Brain pericyte (primary cell): ENCODE measurements around the gene IL16.

ENCODE experiments used
- DNase-seq: peaks from one replicate; pipeline ENCODE4 v3.0.0-alpha.2; 2012; ENCODE audit warnings: low read depth, low spot score

The IL16 gene

GRCh38 chr15:81174125-81174791 is 22.4 kb upstream of the IL16 start:
- no peak for DNase-seq

DNA sequence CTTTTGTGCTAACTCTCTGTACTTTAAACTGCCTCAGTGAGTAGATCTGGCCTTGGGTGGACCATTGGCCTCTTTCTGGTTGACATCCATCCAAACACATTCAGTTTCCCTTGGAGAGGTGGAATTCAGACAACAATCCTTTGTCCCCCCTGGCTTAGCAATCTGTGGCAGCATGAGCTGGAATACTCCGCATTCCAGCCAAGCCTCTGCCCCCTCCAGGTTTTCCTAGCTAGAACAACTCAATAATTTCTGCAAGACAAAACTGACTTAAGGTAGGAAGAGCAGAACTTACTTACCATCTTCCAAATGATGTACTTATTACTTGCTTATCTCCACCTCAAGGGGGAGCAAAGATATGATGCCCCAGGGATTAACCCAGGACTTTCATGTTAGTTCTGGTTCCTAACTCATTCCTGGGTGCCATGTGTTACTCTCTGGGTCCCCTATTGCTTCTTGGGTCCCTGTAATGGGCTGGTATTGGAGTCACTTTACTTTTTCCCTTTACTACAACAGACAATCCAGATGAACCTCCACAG is 21.8 kb upstream of the IL16 start:
- DNase-seq, result no peak

GRCh38 chr15:81175496-81175895 is 21.2 kb upstream of the IL16 start:
- DNase-seq, result no peak

DNA sequence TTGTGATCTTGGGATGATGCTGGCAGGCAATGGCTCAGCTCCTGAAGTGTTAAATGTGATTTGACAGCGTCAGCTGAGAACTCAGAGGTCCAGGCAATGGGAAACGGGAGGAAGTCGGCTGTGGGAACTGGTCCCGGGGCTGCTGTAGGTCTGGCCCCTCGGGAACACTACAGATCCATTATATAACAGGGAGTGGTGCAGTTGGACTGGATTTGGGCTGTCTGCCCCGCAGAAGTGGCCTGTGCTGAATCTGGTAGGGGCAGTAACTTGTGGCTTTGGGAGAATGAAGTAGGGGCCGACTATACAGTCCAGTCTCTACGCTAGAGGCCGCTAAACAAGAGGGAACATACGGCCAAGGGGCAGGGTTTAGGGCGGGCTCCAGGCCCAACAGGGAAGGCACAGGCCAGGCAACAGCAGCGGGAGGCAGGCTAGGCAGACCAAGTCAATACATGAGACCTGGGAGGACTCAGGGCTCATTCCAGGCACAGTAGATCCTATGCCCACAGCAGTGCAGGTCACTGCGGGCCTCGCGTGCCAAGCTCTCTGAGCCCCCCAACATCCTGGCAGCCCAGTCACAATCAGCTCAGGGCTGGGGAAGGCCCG is 20.3 kb upstream of the IL16 start:
- no peak for DNase-seq

- no peak for DNase-seq
These were observed 18.3 kb upstream of the IL16 start for GRCh38 chr15:81178365-81178764.

DNA sequence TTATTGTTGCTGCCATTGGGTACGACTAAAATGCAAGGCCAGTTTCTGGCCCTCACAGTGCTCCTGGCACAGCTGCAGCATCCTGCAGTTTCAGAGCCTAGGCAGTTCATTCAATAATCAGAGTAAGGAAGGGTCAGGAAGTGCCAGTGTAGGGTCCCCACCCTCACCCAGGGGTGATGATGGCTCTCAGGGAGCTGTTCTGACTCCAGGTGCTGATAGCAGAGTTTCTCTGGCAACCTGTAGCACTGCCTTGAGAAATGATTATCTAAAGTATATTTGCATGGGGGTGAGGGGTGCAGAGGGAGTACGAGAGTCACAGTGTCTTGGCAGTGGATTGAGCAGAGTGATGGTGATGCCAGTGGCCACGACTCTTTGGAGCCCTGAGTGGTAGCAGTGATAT is 15.5 kb upstream of the IL16 start:
- DNase-seq, result no peak

DNA sequence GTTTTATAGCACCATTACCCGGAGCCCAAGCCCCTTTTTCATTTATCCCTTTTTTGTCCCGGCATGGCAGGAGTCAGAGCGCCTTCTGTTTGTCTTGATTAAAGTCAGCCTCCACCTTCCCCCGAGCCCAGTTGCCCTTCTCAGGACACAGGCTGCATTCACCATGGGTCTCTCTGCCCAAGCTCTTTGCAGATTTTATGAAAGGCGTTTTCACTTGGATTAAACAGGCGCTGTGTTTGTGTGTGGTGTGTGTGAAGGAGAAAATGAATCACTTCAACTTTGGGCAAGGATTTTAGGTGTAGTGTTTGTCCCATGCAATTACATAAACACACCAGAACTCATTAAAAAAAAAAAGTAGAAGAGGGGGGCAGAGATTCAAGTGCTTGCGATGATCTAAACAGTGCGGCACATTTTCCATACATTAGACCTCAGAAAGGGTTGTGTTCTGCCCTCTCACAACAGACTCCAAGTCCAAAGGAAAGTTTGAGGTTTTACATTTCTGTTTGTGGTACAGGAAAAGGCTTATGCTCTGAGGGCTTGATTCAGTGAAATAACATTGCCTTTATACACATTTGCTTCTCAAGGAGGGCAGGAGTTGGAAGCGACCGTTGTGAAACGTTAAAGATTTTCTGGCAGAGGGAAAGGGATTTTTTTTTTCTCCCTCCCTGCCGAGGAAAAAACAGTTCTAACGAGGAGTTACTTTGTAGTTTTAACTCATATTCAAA is 14.5 kb upstream of the IL16 start:
- no peak for DNase-seq

GRCh38 chr15:81182756-81183438 is 13.8 kb upstream of the IL16 start:
- DNase-seq, result no peak

GRCh38 chr15:81183439-81183775 is 13.3 kb upstream of the IL16 start:
- no peak for DNase-seq

GRCh38 chr15:81184188-81184587 is 12.5 kb upstream of the IL16 start:
- no peak for DNase-seq

DNA sequence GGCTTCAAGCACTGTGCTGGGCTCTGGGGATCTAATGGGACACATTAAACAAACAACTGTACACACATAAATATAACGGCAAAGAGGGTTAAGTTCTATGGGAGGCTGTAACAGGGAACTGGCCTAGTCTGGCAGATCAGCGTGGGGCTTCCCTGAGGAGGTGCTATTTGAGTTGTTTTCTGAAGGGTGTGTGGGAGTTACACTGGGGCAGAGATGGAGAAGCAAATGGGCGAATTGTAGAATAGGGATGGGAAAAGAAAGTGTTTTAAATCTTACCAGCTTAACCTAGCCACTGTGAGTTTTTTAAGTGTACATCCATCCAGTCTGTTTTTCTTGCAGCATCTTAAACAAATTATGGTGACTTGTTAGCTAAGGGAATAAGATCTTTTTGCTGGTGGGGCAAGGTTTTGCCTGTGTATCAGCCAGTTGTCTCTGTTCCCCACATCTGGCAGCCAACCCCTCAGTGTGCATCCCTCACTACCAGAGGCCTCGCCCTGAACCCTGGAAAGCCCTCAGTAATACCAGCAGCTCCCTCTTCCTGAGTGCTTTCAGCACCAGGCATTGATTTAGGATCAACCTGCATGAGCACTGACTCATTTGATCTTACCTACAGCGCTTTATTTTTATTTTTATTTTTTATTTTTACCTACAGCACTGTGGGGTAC is 10.9 kb upstream of the IL16 start:
- DNase-seq, result no peak

DNA sequence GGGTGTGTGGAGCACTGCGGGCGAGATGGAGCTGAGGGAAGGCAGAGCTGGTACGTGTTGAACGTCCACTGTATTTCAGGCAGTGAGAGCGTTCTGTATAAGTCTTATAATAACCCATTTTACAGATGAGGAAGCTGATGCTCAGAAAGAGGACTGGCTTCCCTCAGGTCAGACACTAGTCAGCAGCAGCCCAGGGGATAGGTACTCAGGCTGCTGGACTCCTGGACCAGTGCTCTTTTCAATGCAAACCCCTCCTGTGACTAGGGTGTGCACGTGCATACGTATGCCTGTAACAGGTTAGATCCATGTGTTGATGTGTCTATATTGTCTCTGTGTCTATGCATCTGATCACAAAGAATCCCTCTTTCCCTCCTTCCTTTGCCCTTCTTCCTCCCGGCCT is 8.3 kb upstream of the IL16 start:
- no peak for DNase-seq

DNA sequence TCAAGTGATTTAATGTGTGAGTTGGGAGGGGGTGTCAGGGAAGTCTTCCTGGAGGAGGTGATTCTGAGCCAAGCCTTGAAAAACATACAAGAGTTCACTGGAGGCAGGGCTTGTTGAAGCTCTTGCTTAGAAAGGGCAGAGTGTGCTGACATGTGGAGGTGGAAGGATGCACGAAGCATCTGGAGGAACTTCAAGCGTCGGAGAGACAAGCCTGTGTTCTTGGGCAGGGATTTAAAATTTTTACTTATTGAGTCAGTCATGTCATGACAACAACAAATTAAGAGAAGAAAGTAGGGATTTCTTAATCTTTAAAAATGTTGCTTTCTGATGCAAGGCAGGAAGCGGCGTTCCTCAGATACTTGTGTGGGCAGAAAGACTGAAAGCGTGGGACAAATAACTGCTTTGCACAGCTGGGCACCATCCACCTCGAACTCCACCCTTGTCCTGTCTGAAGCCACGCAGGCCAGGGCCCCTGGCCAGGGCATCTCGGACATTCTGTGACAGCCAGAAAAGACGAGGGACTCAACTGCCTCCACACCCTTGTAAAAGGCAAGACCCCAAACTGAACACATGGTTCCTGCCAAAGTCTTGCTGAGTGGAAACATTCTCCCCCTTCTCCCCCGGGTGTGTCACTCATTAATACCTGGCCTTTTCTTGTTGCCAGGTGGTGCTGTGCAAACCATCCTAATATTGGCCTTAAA is 6.9 kb upstream of the IL16 start:
- DNase-seq, result no peak

DNA sequence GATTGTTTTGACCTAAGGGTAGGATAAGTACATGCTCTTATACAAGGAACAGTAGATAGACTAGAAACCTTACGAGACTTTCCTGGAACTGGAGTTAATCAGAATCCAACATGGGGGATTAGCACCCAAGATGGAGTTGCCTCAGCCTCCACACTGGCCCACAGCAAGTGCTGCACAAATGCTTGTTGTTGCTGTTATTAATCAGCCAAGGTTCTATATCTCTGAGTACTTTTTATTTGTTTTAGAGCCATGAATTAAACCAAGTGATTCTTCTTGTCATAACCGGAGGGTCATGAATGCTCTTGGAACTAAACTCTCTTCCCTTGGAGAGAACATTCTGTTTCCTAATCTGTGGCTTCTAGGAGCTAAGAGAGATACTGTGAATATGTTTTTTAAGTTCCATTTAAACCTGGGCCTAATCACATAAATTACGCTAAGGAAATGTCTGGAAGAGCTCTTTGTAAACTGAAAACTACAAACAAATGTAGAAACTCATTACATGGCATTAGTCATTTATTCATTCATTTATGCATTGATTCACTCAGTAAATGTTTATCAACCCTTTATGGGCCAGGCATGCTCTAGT is 5.7 kb upstream of the IL16 start:
- no peak for DNase-seq

- DNase-seq, result no peak
These were observed 5.0 kb upstream of the IL16 start for GRCh38 chr15:81191701-81192100.

GRCh38 chr15:81194723-81195122 is 2.0 kb upstream of the IL16 start:
- DNase-seq, result no peak

DNA sequence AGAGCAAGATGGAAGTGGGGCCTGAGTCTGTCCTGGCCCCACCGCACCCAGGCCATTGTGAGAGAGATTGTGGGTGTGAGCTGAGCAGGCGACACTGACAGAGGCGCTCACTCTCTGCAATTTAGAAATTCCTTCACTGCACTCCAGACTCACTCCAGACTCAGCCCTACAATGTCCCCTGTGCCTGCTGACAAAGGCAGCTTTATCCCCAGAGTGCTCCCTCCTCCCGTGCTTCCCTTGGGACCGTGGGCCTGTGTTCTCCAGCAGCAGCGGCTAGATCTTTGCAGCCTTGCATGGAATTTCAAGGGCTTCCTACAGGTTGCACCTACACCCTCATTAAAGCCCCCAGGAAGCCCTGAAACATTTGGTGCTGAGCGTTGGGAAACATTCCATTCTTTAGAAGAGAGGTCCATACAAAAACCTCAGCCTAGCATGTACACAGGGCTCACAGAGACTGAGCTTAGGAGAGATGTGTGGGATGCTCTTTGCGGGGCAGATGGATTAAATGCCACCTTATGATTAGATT is 1.3 kb upstream of the IL16 start:
- no peak for DNase-seq

DNA sequence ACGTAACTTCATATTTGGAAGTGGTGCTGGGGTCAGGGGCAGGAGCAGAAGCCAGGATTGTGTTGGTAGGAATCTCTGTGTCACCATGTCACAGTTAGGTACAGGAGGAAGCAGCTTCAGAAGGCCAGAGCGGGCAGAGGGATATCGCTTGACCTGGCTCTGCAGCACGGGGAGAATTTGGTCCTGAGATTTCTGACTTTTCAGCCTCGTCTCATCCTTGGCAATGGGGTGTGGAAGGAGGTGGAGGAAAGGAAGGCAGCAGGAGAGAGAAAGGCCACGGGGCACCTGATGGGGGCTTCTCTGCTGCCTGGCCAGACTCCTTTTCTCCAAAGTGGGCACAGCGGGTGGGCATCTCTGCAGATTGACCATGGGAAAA is 564 bp downstream of the IL16 start:
- no peak for DNase-seq

- DNase-seq, result no peak
These were observed 1.1 kb downstream of the IL16 start for GRCh38 chr15:81197688-81198281.
